ENCODE results near the gene ELK3.

ELK3 gene

DNA sequence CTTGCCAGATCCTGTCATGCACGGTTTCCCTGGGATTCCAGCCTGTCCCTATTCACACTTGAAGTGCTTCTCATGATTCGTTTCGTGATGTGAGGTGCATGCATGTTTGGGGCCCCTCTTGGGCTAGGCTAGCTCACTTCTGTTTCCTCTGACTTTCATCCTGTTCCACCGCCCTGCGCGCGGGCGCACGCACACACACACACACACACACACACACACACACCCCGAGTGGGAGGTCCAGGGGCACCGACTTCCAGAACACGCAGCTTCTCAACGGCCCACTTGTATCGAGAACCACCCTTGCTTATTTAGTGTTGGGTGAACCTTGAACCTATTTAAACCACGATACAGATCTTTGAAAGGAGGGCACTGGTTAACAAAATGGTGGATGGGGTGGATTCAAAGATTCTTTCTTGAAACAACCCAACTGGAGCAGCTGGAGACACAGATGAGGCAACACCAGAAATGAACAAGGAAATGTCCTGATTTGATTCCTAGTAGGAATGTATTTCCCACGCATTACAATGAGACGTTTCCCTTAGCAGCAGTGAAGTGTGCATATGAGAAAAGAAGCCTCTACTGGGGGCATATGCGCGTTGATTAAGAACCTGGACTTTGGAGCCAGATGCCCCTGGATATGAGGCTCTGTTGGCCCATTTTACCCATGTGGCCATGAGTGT, 16.3 kb downstream of the ELK3 start:
- peak in 1 of 2 donors; percentile 16 for DNase-seq (ENCODE audit: extremely low read depth in 1 of 2, low read depth in 1 of 2)

DNA sequence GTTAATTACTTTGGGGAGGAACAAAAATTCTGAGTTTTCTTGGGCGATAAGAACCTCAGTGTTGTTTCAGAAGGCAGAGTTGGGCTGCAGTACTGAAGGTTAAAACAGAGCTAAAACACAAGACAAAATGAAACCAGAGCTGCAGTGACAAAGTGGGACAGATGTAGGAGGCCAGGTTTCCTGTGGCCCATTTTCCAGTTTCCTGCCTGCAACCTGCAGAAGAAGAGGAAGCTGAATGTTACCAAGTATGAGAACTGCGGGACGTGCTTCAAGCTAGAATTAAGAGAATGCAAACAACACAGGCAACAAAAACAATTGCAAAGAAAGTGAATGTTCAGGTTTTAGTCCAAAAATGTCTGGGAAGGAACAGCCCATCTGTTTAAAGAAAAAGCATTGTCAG, 17.8 kb downstream of the ELK3 start:
- no peak for DNase-seq (ENCODE audit: extremely low read depth in 1 of 2, low read depth in 1 of 2)

GRCh38 chr12:96212456-96213375, 18.5 kb downstream of the ELK3 start:
- no peak for DNase-seq (ENCODE audit: extremely low read depth in 1 of 2, low read depth in 1 of 2)

DNA sequence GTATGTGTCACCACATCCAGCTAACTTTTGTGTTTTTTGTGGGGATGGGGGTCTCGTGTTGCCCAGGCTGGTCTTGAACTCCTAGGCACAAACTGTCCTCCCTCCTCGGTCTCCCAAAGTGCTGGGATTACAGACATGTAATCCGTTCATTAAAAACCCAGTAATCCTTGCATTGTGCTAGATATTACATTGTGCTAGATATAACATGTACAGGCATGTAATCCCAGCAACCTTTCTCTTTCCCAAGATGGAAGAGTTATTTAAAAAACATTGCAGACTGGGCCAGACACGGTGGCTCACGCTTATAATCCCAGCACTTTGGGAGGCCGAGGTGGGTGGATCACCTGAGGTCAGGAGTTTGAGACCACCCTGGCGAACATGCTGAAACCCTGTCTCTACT, 19.7 kb downstream of the ELK3 start:
- no peak for DNase-seq (ENCODE audit: extremely low read depth in 1 of 2, low read depth in 1 of 2)

DNA sequence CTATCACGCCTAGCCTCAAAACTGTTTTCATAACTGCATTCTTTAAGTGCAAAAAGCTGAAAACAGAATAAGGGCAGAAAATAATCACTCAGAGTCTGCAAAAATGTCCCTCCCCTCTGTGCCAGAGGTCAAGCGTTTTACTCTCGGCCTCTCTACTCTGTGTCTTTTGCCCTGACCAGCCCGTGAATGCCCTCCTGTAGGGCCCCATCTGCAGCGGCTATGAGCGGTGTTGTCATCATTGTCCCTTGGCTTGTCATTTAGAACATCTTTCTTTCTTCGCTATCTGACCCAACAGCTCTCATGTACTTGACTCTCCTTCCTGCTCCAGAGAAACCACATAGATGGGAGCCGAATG, 21.7 kb downstream of the ELK3 start:
- DNase-seq (ENCODE audit: extremely low read depth in 1 of 2, low read depth in 1 of 2): no peak

- DNase-seq (ENCODE audit: extremely low read depth in 1 of 2, low read depth in 1 of 2): no peak
These were observed 25.0 kb downstream of the ELK3 start for GRCh38 chr12:96218989-96219678.

DNA sequence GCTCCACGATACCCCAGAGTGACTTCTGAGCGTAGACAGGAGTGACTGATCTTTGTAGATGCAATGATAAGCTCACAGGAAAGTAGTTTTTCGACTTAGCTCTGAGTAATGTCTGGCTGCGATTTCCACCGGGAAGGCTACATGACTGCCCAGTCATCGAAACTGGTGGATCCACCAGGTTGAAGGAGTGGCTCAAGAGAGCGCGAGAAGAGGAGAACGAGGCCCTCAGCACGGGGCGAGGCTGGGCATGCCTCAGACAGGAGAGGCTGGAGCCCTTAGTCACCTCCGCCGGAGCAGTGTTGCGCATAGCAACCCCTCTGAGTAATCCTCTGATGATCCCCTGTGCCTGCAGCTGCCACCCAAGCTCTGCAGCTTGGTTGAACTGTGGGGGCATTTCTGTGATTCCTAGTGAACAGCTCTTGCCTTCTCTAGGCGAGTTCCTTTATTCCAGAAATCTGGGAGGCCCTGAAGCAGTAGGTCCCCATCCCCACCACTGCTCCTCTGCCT, 25.6 kb downstream of the ELK3 start:
- no peak for DNase-seq (ENCODE audit: extremely low read depth in 1 of 2, low read depth in 1 of 2)

DNA sequence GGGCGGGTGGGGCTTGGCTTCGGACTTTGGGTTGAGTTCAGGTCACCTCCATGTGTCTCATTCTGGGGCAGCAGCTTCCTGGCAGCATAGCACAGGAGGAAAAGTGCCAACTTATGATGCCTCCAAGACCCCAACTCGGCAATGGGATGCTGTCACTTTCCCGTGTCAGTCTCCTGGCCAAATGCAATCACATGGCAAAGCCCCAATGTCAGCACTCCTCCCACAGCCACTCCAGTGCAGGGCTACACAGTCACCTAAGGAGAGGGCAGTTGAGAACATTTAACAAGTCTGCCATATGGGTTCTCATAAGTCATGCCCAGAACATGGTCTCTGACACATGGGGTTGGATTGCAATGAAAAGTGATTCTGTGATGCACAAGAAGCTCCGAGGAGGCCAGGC, 26.7 kb downstream of the ELK3 start:
- DNase-seq (ENCODE audit: extremely low read depth in 1 of 2, low read depth in 1 of 2): no peak

DNA sequence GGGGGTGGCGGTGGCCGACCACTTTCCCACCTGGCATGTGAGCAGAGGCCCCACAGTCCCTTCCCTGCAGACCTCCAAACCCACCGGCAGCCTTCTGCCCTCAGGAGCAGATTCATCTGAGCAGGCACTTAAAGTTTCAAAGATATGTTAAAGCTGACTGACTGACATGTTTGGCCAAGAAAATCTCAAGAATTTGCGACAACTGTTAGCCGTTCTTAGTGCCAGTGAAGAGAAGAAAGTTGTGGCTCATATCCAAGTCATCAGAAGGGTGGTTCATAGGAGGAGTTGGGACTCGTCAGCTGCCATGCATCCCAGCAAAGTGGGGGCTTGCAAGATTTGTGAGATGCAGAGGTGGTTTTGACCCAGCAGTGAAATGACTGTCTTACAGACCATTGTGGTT, 27.2 kb downstream of the ELK3 start:
- DNase-seq (ENCODE audit: extremely low read depth in 1 of 2, low read depth in 1 of 2): no peak

GRCh38 chr12:96223411-96224218, 29.4 kb downstream of the ELK3 start:
- no peak for DNase-seq (ENCODE audit: extremely low read depth in 1 of 2, low read depth in 1 of 2)

DNA sequence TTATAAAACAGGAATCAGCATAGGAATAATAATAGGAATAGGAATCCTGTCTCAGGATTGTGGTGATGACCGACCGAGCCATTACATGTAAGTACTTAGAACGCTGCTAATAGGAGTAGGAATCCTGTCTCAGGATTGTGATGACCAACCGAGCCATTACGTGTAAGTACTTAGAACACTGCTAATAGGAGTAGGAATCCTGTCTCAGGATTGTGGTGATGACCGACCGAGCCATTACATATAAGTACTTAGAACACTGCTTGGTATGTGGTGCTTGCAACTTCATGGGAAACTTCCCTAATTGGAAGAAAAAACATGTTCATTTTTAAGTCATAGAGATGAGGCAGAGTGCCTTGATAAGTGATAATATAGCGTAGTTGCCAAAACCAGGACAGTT, 30.0 kb downstream of the ELK3 start:
- DNase-seq (ENCODE audit: extremely low read depth in 1 of 2, low read depth in 1 of 2): no peak

- DNase-seq (ENCODE audit: extremely low read depth in 1 of 2, low read depth in 1 of 2): no peak
These were observed 31.1 kb downstream of the ELK3 start for GRCh38 chr12:96225044-96225855.

- DNase-seq (ENCODE audit: extremely low read depth in 1 of 2, low read depth in 1 of 2): no peak
These were observed 31.8 kb downstream of the ELK3 start for GRCh38 chr12:96225994-96226399.

DNA sequence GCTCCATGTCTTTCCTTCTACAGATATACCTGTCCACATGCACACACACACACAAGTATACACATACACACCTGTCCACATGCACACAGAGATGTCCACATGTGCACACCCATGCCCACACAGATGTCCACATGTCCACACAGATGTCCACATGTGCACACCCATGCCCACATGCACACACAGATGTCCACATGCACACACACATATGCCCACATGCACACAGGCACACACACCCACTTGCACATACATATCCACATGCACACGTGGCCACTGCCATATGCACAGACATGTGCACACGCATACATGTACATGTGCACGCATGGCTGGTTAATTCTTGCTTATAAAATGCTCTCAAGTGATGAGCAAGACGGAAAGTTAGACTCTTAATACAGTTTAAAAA, 32.2 kb downstream of the ELK3 start:
- DNase-seq (ENCODE audit: extremely low read depth in 1 of 2, low read depth in 1 of 2): no peak

GRCh38 chr12:96226801-96227348, 32.7 kb downstream of the ELK3 start:
- DNase-seq (ENCODE audit: extremely low read depth in 1 of 2, low read depth in 1 of 2): no peak

DNA sequence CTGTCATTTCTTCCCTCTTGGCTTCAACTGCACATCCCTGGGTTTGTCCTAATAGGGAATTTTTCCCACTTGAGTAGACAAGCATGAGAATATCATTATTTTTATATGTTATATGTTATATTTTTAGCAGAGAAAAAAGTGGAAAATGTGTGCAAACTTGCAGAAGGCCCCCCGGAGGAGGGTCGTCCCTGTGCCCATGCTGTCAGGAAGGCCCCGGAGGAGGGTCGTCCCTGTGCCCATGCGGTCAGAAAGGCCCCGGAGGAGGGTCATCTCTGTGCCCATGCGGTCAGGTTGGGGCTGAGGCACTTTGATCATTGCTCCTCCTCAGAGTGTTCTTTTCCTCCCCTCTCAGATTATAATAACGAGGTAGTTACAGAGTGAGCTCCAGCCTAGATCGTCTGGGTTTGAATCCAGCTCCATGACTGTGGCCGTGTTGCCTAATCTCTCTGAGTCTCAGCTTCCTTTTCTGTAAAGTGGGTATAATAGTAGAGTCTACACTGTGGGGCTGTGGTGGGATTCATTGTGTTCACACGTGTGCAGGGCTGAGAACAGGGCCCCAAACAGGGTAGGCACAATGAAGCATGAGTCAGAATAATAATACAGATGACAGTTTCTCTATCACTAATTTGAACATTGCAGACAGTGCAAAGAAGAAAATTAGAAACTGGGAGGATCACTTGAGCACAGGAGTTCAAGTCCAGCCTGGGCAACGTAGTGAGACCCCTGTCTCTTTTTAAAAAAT, 33.4 kb downstream of the ELK3 start:
- no peak for DNase-seq (ENCODE audit: extremely low read depth in 1 of 2, low read depth in 1 of 2)

DNA sequence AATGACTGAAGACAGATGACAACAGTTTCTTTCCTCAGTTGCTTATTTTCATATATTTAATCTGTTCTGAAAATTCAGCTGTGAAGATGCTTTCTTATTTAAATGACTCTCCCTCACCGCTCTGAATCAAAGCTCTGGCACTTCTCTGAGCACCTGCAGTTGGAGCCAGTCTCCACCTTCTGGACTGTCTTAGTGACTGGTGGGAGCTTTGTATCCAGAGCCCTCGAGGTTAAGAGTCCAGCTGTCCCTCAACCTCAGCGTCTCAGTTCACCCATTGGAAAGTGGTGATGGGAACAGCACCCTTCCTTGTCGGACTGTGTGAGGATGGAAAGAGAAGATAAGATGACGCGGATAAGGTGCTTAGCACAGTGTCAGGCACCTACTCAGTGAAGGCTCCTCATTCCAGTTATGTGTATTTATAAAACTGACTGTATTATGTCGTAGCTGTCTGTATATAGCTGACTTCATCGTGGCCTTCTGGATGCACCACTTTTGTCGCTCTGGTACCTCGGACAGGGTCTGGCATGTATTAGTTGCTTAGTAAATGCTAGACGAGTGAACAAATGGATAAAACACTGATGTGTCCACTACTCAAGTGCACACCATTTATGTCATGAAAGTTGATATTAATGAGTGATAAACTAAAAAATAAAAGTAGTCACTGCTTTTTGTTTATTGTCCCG, 34.5 kb downstream of the ELK3 start:
- DNase-seq (ENCODE audit: extremely low read depth in 1 of 2, low read depth in 1 of 2): no peak

DNA sequence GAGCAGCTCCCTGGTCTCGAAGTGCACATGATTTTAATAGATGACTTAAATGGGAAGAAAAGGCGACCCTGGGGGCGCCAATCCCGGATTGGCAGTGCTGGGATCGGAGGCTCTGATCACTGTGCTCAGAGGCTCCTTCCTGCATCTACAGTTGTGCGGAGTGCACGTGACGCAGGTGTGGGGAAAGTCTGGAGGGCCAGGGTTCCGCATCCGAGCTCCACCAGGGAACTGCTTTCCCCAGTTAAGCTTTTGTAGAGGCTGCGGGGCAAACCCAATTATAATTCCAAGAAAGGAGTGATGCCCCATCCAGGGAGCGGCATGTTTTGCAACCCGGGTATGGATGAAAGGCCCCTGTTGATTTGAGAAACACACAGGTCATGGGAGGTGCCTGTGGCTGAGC, 36.5 kb downstream of the ELK3 start:
- DNase-seq (ENCODE audit: extremely low read depth in 1 of 2, low read depth in 1 of 2): no peak

Data from stimulated activated CD8-positive, alpha-beta memory T cell treated with anti-CD3 and anti-CD28 coated beads, Interleukin-7, amount 100 ng/mL, for 48 hours (primary cell).